Myocyte (in vitro differentiated cells): Measurements from ENCODE around the gene FAM117B. TPM values are rescaled to one million over a fixed set of nuclear protein-coding genes. Genes with fewer than 3 reads are reported as not detected.
"Not testable (repeated sequence)": the region's sequence is repeated elsewhere in the genome, so short reads cannot be mapped to it uniquely, and the experiment has no call there.

Experiments
- DNase-seq: peaks from one replicate; pipeline ENCODE4 v3.0.0-alpha.2; 2012; ENCODE audit warnings: low read depth
- total RNA-seq: library from RNA; depleted of rRNA; stranded (reverse); fragments of >200 nt; gene quantifications from 2 replicates; pipeline ENCODE4 v1.2.3, GENCODE V29; 2014

The FAM117B gene
- total RNA-seq, 1 donor from 2014 or later = 1.3 TPM

DNA sequence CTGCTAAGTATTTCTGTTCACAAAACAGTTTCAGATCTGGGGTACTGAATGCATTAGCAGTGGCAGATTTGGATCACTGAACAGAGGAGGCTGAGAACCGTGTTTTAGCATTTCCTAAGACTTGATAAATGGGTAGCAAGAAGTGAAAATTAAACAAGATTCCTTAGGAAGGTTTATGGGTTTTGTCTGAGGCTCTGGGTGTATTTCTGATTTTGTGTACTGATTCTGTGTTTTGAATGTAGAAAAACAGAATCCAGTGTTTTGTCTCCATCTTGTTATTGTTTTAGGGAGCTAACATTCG is 1.4 kb downstream of the FAM117B start:
- DNase-seq = no peak

DNA sequence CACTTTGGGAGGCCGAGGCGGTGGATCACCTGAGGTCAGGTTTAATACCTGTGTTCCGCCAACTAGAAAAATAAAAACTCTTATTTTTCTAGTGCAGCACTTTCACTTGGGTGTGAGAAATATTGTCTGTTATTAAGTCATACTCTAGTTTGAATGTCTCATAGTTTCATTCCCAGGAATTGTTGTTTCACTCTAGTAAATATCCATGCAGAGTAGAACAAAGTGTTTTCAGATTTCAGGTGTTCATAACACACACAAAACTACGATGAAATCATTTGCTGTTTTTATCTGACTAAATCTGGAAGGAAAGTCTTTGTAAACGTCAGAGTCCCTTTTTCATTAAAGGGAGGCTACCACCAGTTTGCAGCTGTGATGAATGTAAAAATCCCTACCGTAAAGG is 4.0 kb downstream of the FAM117B start:
- no peak for DNase-seq

DNA sequence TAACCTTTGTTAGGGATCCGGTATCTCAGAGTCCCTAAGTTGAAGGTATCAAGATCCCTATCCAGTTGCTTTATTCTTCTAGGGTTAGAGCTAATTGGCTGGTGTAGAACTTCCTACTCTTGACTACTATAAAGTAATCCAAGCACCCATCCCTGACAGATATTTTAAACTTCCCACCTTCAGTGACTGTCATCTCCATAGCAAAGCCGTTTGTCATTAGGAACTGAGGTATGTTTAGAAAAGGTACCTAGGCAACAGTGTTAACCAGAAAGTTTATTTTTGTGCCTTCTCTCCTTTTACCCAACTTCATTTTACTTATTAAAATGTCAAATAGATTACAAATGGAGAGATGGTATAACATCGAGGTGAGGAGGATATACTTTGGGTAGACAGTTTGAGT is 4.5 kb downstream of the FAM117B start:
- DNase-seq = no peak

DNA sequence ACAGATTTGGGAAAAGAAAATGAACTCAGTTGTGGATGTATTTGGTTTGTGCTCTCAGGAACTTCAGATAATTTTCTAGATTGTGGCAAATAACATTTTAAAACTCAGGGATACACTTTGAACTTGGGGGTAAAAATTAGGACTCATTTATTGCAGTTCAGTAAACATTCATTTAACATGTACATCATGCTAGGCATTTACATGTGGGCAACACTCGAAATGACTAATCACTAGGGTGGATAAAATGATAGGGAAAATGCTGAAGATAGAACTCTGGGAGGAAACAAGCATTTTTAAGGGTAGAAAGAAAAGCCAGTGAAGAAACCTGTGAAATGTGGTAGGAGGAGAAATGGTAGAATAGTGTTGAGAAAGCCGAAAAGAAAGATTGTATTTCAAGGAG is 7.8 kb downstream of the FAM117B start:
- no peak for DNase-seq

DNA sequence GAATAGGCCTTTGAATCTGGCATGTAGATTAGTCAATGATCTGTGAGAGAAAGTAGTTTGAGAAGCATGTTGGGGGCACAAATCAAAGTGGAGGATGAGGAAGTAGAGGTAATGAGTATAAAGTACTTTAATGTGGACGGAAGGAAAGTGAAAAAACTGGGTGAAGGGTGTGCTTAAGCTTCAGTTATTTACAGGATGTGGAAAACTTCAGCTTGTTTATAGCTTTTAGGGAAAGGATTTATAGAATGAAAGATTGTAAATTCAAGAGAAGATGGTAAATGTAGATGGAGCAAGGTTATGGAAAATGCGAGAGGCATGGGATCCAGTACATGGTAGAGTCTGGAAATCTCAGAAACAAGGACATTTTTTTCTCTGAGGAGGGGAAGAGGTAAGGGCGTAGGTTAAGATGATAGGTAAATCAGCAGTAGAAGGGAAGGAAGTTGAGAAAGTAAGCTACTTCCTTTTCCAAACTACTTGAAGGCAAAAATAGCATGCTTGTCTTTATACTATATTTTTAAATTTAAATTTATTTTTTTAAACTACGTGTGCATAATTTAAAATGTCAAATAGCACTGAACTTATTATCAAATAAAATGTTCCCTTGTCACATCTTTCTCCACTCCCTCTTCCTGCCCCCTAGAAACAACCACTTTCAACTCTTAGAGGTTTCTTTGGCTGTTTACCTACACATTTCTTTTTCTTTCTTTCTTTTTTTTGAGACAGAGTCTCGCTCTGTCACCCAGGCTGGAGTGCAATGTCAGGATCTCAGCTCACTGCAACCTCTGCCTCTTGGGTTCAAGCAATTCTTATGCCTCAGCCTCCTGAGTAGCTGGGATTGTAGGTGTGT is 8.5 kb downstream of the FAM117B start:
- no peak for DNase-seq

DNA sequence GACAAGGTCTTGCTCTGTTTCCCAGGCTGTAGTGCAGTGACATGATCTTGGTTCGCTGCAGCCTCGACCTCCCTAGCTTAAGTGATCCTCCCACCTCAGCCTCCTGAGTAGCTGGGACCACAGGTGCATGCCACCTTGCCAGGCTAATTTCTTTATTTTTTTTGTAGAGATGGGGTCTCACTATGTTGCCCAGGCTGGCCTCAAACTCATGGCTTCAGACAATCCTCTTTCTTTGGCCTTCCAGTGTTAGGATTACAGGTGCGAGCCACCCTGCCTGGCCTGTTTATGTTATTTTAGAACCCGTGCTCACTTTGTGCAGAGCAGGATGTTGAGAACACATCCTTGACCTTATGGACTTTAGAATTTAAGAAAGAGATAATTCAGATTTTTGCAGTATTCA is 17.4 kb downstream of the FAM117B start:
- DNase-seq = no peak

DNA sequence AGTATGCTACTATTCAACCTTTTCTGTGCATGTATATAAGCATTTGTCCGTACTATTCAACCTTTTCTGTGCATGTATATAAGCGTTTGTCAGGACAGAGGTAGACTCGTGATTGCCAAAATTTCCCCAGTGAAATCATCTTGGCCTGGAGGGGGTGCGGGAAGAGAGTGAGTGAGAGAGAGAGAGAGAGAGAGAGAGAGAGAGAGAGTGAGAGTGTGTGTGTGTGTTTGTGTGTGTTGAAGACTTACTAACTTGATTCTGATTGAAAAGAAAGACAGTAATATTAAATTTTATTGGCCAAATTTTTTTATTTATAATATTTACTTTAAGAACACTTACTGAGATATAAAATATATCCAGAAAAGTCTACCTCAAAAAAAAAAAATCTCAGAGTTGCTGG is 19.1 kb downstream of the FAM117B start:
- DNase-seq = no peak

DNA sequence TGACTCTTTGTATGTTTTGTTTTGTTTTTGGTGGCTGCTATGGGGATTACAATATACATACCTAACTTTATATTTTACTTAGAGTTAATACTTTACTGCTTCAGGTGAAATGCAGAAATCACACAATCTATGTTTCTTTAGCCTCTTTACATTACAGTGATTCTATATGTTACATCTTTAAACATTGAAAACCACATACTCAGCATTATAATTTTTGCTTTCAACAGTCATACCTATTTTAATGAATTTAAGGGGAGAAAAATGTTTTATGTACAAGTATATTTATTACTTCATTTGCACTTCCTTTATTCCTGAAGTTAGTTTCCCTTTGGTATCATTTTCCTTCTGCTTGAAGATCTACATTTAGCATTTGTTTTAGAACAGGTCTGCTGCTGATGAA is 23.1 kb downstream of the FAM117B start:
- DNase-seq = no peak

DNA sequence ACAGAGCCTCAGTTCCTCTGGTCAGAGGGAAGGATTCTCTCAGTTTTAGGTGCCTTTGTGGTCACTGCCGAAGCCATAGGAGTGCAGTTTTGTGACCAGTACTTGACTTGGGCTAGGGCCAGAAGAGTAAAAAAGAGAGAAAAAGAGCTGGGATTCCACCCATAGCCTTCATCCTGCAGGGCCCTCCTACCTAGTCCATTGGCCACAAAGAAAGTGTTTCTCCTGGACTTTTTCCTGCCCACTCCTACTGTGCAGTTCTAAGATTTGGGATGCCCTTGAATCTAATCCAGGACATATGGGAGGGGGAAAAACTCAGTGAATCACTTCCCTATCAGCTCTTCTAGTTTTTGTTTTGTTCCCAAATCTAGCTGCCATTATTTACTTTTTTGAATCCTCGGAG is 26.0 kb downstream of the FAM117B start:
- no peak for DNase-seq

DNA sequence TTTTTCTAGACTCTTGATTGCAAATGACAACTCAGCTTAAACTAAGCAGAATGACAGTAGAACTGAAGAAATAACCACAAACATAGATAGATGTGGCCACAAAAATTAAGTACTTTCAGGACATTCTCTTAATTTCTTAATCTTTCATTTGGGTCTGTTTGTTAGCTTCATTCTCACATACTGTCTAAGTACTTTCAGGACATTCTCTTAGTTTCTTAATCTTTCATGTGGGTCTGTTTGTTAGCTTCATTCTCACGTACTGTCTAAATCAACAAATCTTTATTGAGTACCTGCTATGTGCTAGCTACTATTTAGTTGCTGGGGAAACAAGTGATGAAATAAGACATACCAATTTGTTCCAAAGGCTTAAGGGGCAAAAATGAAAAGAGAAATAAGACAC is 35.1 kb downstream of the FAM117B start:
- no peak for DNase-seq

DNA sequence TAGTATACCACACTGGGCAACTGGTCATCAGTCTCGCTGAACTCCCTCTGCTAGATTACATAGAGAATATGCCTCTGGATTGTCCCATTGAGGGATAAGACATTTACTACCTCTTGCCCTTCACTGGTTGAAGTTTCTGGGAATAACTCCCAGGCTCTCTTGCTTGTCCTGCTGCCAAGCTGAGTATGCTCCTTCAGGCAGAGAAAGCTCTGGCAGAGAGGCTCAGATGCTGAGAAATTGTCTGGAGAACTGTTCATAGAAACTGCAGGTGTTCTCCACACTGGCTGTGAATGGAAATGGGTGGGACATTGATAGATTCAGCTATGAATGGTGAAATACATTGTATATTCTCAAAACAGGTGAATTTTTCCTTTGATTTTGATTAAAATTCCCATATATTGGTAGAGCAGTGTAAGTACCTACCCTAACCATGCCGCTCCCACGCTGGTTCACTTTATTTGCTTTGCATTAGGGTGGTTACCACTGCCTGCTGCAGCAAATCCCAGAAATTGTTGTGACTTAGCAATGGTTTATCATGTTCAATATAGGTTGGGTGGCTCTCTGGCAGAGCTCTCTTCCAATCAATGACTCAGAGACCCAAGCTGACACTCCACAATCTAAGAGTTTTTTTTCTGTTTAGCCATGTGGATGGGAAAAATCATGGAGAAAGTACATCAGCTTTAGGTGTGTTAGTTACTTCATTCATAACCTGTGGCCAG is 36.7 kb downstream of the FAM117B start:
- DNase-seq = no peak

DNA sequence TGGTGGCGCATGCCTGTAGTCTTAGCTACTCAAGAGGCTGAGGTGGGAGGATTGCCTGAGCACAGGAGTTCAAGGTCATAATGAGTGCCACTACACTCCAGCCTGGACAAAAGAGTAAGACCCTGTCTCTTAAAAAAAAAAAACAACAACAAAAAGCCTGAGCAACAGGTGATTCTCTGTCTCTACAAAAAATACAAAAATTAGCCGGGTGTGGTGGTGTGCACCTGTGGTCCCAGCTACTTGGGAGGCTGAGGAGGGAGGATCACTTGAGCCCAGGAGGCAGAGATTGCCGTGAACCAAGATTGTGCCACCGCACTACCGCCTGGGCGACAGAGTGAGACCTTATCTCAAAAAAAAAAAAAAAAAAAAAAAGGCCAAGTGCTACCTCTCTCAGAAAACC is 40.3 kb downstream of the FAM117B start:
- not testable (repeated sequence) for DNase-seq

DNA sequence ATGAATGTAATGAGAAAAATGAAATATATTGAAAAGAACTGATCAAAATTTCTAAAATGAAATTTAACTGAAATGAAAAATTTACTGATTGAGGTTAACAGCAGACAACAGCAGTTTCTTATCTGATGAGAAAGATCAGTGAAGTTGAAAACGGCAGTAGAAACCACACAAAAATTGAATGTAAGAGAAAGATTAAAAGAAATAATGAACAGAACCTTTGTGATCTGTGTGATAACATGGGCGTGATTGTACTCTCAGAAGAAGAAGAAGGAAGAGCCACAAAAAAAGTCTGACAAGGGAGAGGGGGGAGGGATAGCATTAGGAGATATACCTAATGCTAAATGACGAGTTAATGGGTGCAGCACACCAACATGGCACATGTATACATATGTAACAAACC is 45.2 kb downstream of the FAM117B start:
- DNase-seq = no peak

DNA sequence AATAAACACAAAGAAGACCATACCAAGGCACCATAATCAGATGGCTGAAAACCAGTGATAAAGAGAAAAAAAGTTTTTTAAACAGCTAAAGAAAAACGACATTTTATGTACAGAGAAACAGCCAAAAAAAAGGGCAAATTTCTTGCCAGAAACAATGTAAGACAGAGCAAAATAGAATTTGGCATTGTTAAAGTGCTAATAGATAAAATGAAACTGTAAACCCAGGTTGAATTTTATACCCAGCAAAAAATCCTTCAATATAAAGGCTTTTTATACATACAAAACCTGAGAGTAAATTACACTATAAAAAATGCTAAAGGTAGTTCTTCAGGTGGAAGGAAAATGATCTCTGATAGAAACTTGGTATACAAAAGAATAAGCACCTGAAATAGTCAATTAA is 45.7 kb downstream of the FAM117B start:
- DNase-seq = no peak

DNA sequence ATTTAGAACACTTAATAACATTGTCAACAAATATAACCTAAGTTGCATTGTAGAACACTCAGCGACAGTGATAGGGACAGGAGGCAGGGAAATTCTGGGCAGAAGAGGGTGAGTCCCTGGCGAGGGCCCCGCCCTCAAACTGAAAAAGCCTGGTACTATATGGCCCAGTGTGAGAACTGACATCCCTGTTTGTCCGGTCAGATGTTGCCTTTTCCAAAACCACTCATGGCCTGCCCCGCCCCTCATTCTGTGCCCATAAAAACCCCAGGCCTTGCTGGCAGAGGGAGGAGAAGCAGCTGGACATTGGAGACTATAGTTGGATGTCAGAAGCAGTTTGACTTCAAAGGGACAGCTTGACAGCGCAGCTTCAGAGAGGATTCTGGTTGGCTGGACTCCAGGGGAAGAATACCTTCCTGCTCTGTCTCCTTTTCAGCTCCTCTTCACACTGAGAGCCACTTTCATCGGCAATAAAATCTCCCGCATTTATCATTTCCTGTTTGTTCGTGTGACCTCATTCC is 47.0 kb downstream of the FAM117B start:
- DNase-seq = peak; percentile 40

DNA sequence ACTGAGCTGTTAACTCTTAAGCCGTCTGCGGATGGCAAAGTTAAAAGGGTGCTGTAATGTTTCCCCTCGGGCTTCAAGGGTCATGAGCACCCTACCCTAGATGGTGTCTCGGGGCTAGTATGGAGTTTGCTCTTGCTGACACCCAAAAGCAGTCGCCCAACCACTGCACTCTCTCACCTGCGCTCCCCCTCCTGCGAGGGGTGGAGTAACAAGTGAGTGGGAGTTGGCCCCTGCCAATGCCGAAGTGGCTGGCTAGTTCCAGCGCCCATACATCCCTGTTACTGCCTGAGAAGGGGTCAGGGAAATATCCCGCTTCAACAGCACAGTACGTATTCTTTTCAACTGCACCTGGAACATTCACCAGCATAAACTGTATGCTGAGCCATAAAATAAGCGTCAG is 47.5 kb downstream of the FAM117B start:
- no peak for DNase-seq

DNA sequence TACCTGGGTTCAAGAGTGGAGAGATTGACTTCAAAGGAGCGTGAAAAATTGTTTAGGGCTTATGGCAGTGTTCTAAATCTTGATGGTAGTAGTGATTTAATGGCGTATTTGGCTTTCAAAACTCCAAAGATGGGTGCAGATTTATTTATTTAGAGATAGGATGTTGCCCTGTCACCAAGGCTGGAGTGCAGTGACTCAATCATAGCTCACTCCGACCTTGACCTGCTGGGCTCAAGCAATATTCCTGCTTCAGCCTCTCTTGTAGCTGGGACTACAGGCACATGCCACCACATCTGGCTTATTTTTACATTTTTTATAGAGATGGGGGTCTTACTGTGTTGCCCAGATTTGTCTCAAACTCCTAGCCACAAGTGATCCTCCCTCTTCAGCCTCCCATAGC is 52.5 kb downstream of the FAM117B start:
- no peak for DNase-seq

DNA sequence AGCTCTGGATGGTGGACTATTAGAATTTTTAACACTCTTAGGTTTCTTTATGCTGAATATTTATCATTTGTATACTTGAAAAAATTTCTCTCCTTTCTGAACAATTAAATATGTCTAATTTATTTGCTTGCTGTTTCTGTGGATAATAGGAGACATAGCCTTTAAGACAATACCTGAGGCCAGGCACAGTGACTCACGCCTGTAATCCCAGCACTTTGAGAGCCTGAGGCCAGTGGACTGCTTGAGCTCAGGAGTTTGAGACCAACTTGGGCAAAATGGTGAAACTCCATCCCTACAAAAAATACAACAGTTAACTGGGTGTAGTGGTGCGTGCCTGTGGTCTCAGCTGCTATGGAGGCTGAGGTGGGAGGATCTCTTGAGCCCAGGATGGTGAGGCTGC is 54.7 kb downstream of the FAM117B start:
- DNase-seq = no peak

DNA sequence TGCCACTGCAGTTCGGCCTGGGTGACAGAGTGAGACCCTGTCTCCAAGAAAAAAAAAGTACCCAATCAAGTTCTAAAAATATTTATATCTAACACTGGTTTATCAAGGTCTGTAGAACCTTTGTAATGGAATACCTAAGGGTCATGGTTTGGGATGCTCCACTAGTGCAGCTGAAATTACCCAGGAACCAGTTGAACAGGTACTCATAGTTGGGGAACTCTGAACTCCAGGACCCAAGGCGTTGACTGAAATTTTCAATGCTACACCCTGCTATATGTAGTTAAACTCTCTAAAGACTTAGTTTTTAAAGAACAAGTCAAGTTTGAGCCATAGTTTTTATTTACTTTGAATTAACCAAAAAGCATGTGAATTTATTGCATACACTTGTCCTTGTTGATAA is 55.1 kb downstream of the FAM117B start:
- no peak for DNase-seq

DNA sequence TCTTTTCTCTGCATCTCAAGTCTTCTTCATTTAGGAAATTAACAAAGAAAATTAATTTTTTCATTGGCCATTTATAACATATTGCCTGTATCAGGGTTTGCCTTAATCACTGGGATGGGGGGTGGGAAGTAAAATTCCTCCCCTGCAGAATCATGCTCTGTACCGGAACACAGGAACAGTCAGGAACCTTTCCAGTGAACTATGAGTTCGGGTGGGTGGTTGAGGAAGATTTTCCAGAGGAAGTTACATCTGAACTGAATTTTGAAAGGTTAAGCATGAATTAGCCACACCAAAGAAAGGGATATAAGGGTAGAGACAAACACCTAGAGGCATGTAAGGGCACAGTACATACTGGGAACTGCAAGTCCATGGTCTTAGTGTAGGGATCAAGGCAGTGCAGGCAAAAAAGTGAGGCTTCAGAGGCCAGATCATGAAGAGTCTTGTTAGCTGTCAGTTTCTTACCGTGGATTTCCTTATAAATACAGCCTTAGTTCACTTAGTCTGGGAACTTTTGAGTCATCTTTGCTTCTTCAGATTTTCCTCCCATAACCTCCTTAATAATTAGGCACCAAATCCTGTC is 55.6 kb downstream of the FAM117B start:
- DNase-seq = no peak

DNA sequence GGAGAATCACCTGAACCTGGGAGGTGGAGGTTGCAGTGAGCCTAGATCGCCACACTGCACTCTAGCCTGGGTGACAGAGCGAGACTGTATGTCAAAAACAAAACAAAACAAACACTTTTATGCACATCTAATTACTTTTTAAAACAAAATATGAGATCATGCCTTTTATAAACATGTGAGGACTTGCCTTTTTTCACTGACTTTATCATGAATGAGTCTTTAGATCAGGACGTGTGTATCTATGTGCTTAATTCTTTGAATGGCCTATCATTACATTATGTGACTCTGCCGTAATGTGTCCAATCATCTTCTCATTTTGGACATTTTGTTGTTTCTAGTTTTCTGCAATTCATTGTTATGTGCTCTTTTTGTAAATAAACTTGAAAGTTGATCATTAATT is 58.7 kb downstream of the FAM117B start:
- no peak for DNase-seq

DNA sequence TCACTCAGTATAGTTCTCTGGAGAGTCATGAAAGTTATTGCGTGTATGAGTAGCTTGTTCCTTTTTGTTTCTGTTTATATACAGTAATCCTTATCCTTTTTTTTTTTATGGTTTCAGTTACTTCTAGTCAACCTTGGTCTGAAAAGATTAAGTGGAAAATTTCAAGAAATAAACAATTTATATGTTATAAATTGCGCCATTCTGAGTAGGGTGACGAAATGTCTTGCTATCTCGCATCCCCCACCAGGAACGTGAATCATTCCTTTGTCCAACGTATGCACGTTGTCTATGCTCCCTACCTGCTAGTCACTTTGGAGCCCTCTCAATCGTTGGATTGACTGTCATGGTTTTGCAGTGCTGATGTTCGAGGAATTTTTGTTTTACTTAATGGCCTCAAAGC is 60.4 kb downstream of the FAM117B start:
- no peak for DNase-seq
